Measurements from ENCODE around the gene TMEM74B.
A peak's percentile ranks its signal among the peaks of the same experiment; 100 is the strongest.
"Not testable (repeated sequence)": the region's sequence is repeated elsewhere in the genome, so short reads cannot be mapped to it uniquely, and the experiment has no call there.

TMEM74B gene

GRCh38 chr20:1184638-1185315 lies at the start of gene TMEM74B:
Gene TMEM74B, minus strand, starts transcription at chr20:1184981. Its CDS starts 1,180 bp downstream, at chr20:1183801.
- DNase-seq = no peak

- no peak for DNase-seq
Measured at GRCh38 chr20:1232286-1233111, 47.7 kb upstream of the TMEM74B start.

GRCh38 chr20:1229541-1229940 lies 44.8 kb upstream of the TMEM74B start:
- no peak for DNase-seq

- DNase-seq = peak; percentile 77
Measured at GRCh38 chr20:1225783-1226654, 41.2 kb upstream of the TMEM74B start, which contains the start of gene RAD21L1. Gene RAD21L1, plus strand, starts transcription at chr20:1226044. Its CDS starts 2,410 bp downstream, at chr20:1228454.

GRCh38 chr20:1225263-1225782 lies 40.5 kb upstream of the TMEM74B start:
- no peak for DNase-seq

- DNase-seq = peak; percentile 14
Measured at GRCh38 chr20:1224205-1224890, 39.6 kb upstream of the TMEM74B start.

GRCh38 chr20:1222750-1223149 lies 38.0 kb upstream of the TMEM74B start:
- not testable (repeated sequence) for DNase-seq

- DNase-seq = peak; percentile 2
Measured at GRCh38 chr20:1216527-1217427, 32.0 kb upstream of the TMEM74B start.

- peak; percentile 34 for DNase-seq
Measured at GRCh38 chr20:1215386-1216170, 30.8 kb upstream of the TMEM74B start.

- no peak for DNase-seq
Measured at GRCh38 chr20:1214838-1215261, 30.1 kb upstream of the TMEM74B start.

GRCh38 chr20:1212607-1213396 lies 28.0 kb upstream of the TMEM74B start:
- DNase-seq = peak; percentile 75

GRCh38 chr20:1212023-1212422 lies 27.2 kb upstream of the TMEM74B start:
- DNase-seq = no peak

GRCh38 chr20:1210501-1210900 lies 25.7 kb upstream of the TMEM74B start:
- no peak for DNase-seq

GRCh38 chr20:1209447-1210387 lies 24.9 kb upstream of the TMEM74B start:
- DNase-seq = no peak

GRCh38 chr20:1207293-1207878 lies 22.6 kb upstream of the TMEM74B start:
- DNase-seq = no peak

GRCh38 chr20:1206366-1207148 lies 21.8 kb upstream of the TMEM74B start:
- no peak for DNase-seq

- DNase-seq = no peak
Measured at GRCh38 chr20:1205802-1206201, 21.0 kb upstream of the TMEM74B start.
